ENCODE measurements around the gene LGI2. TPM values are rescaled to one million over a fixed set of nuclear protein-coding genes. Genes with fewer than 3 reads are reported as not detected.

LGI2 gene
- total and polyA plus RNA-seq, 9 of the 15 experiments (the other 6 are each of a cell fraction or from before 2014, with no cell fraction given) = 0.03 to 0.07 TPM; not detected in 7

GRCh38 chr4:24975510-24975909, 55.2 kb downstream of the LGI2 start:
- no peak overlapping the region for H3K9ac ChIP-seq (ENCODE audit: insufficient read depth in 1 of 2, low read depth in 2 of 2, low read length in 2 of 2)
- ATAC-seq (no peak), FAIRE-seq (no peak), DNase-seq (ENCODE audit: extremely low read depth in 1 of 4, low spot score in 3 of 4) (no peak)
- H4K20me1 ChIP-seq (replicated peaks; ENCODE audit: control insufficient read depth, insufficient read depth, low read length) = no peaks in the 10 kb centered on the region
- H3K27me3 ChIP-seq (ENCODE audit: control insufficient read depth in 2 of 2, insufficient read depth in 2 of 2, low read length in 2 of 2) = peaks cover 0 to 25% of the 10 kb centered on the region in 2 experiments; a peak in 3 of 5 replicates
- no peaks in the 10 kb centered on the region for H3K79me2 ChIP-seq (ENCODE audit: control insufficient read depth, insufficient read depth, low read length)
- H2AFZ ChIP-seq (ENCODE audit: low read depth, low read length) = no peak overlapping the region
- H3K36me3 ChIP-seq (ENCODE audit: control insufficient read depth, insufficient read depth, low read length) = no peaks in the 10 kb centered on the region
- in situ Hi-C loops (cut with MboI) (no loop called here), intact Hi-C loops (cut with micrococcal nuclease) (loop anchor here (5.0 kb wide), 1 partner anchor 238 kb away; no protein-coding TSS in a partner anchor)
- no peak overlapping the region for H3K4me3 ChIP-seq
- ChIA-PET CTCF (ENCODE audit: low intra/inter-chr PET ratio) (no interaction called here), POLR2A (interaction anchor here (0.6 kb wide), 1 partner anchor 78 kb away, joined by 3 read pairs; no protein-coding TSS in a partner anchor)
- H3K9me3 ChIP-seq (replicated peaks; ENCODE audit: control insufficient read depth, insufficient read depth, low read depth, low read length) = no peaks in the 10 kb centered on the region
- no peak for TF ChIP-seq BRCA1 (IDR thresholded peaks at IDR 0.05)
- no peak for TF ChIP-seq BRCA1 (CRISPR knock-in tag; IDR thresholded peaks at IDR 0.05)
- TF ChIP-seq ZNF79 (CRISPR knock-in tag; IDR thresholded peaks at IDR 0.05; ENCODE audit: low read depth) = no peak
- no peak for TF ChIP-seq TAF15 (IDR thresholded peaks at IDR 0.05; ENCODE audit: low read depth, low read length)
- no peak for TF ChIP-seq ZC3H11A (IDR thresholded peaks at IDR 0.05; ENCODE audit: low read depth, low read length)
- no peak for TF ChIP-seq TSC22D4 (tag; IDR thresholded peaks at IDR 0.05)
- no peak for TF ChIP-seq DEAF1 (CRISPR knock-in tag; IDR thresholded peaks at IDR 0.05)
- no peak for TF ChIP-seq TAL1 (IDR thresholded peaks at IDR 0.05)
- TF ChIP-seq, protein P1, sequence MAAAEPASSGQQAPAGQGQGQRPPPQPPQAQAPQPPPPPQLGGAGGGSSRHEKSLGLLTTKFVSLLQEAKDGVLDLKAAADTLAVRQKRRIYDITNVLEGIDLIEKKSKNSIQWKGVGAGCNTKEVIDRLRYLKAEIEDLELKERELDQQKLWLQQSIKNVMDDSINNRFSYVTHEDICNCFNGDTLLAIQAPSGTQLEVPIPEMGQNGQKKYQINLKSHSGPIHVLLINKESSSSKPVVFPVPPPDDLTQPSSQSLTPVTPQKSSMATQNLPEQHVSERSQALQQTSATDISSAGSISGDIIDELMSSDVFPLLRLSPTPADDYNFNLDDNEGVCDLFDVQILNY (CRISPR knock-in tag; IDR thresholded peaks at IDR 0.05) = no peak
- TF ChIP-seq ETS2 (tag; IDR thresholded peaks at IDR 0.05; ENCODE audit: borderline replicate concordance, poor library complexity, severe bottlenecking) = no peak
- no peak for TF ChIP-seq ASH1L (IDR thresholded peaks at IDR 0.05; ENCODE audit: borderline replicate concordance, low read depth, partially characterized antibody)
- no peak for TF ChIP-seq NFE2L1 (tag; IDR thresholded peaks at IDR 0.05; ENCODE audit: borderline replicate concordance, low read depth)
- TF ChIP-seq SMAD2 (IDR thresholded peaks at IDR 0.05; ENCODE audit: low read depth, low read length) = no peak
- no peak for TF ChIP-seq RBM39 (optimal IDR thresholded peaks at IDR 0.05; ENCODE audit: low read depth, low read length)
- no peak for TF ChIP-seq GATA2 (CRISPR knock-in tag; IDR thresholded peaks at IDR 0.05)
- no peak for TF ChIP-seq ZNF263 (CRISPR knock-in tag; IDR thresholded peaks at IDR 0.05; ENCODE audit: borderline replicate concordance)
- no peak overlapping the region for H3K4me2 ChIP-seq (ENCODE audit: insufficient read depth, low read length)
- no peak overlapping the region for H3K27ac ChIP-seq (ENCODE audit: extremely low read depth, low read depth, low read length)
- 0% methylated on average over 3 of the region's 4 CpGs for WGBS (ENCODE audit: insufficient coverage, low coverage, missing lambda C conversion rate)
- H3K4me1 ChIP-seq (replicated peaks in 1 of 2; ENCODE audit: control insufficient read depth in 2 of 2, insufficient read depth in 2 of 2, low read length in 2 of 2) = no peaks in the 10 kb centered on the region
- no peaks in the 10 kb centered on the region for H3K9me1 ChIP-seq (ENCODE audit: control insufficient read depth, insufficient read depth, low read length)
- no TSS peak for BruUV-seq (replicated peaks)
